PC-3 (cell line): ENCODE results near the gene COL25A1. TPM values are rescaled to one million over a fixed set of nuclear protein-coding genes. Genes with fewer than 3 reads are reported as not detected.

Experiments used
- ATAC-seq: fragments of 200-7000 bp; cut with Tn5 transposase; 2 replicates; pipeline ENCODE4 v1.9.1; 2020; ENCODE audit warnings: mild to moderate bottlenecking, moderate library complexity
- BruUV-seq: library from RNA; stranded (reverse); fragments of 400-500 nt; replicated peaks from 2 replicates; lab custom pipeline; 2021; lab: Mats Ljungman, UMichigan
- CTCF ChIA-PET: fragments of 300-600 bp; sonication (Branson Sonifier 250); formaldehyde crosslinking; loops from one replicate; lab custom pipeline; 2022; ENCODE audit warnings: antibody characterized with exemption; lab: Charles Lee
- POLR2A ChIA-PET: fragments of 300-600 bp; sonication (Branson Sonifier 250); formaldehyde crosslinking; loops from one replicate; lab custom pipeline; 2022; ENCODE audit warnings: antibody characterized with exemption; ENCODE audit not compliant: unreplicated experiment; lab: Charles Lee
- DNase-seq: peaks from one replicate; pipeline ENCODE4 v3.0.0-alpha.2; 2015
- H2AFZ ChIP-seq: fragments of 300-600 bp; sonication (generic); 2 replicates; pipeline ENCODE4 v1.6.0; 2016; ENCODE audit warnings: antibody characterized with exemption, low read length
- H3F3A ChIP-seq: fragments of 300-600 bp; sonication (generic); one replicate; pipeline ENCODE4 v1.6.0; 2017; ENCODE audit warnings: antibody characterized with exemption, low read length, control low read depth, mild to moderate bottlenecking; ENCODE audit not compliant: unreplicated experiment
- H3K27ac ChIP-seq: fragments of 300-600 bp; sonication (generic); 2 replicates; pipeline ENCODE4 v1.5.1; 2016; ENCODE audit warnings: mild to moderate bottlenecking, low read length
- H3K27me3 ChIP-seq: fragments of 300-600 bp; sonication (generic); 2 replicates; pipeline ENCODE4 v1.6.1; 2016; ENCODE audit warnings: low read length, mixed read lengths
- H3K36me3 ChIP-seq: fragments of 300-600 bp; sonication (generic); 2 replicates; pipeline ENCODE4 v1.6.1; 2016; ENCODE audit warnings: low read depth, mixed run types, low read length, mixed read lengths
- H3K4me1 ChIP-seq: fragments of 300-600 bp; sonication (generic); 2 replicates; pipeline ENCODE4 v1.5.1; 2016; ENCODE audit warnings: low read length; ENCODE audit not compliant: insufficient read depth
- H3K4me2 ChIP-seq: fragments of 300-600 bp; sonication (generic); 2 replicates; pipeline ENCODE4 v1.6.0; 2016; ENCODE audit warnings: low read length
- H3K4me3 ChIP-seq: fragments of 300-600 bp; sonication (generic); 2 replicates; pipeline ENCODE4 v1.5.1; 2016; ENCODE audit warnings: mild to moderate bottlenecking, low read length, mixed read lengths
- H3K79me2 ChIP-seq: fragments of 300-600 bp; sonication (generic); 2 replicates; pipeline ENCODE4 v1.6.1; 2017; ENCODE audit warnings: low read length, mixed read lengths
- H3K9ac ChIP-seq: fragments of 300-600 bp; sonication (generic); 2 replicates; pipeline ENCODE4 v1.6.0; 2016; ENCODE audit warnings: mild to moderate bottlenecking, low read length
- H3K9me2 ChIP-seq: fragments of 300-600 bp; sonication (generic); replicated peaks from 2 replicates; pipeline ENCODE4 v1.6.1; 2016; ENCODE audit warnings: mixed run types, low read length, mixed read lengths
- H3K9me3 ChIP-seq: fragments of 300-600 bp; sonication (generic); 2 replicates; pipeline ENCODE4 v1.6.1; 2016; ENCODE audit warnings: low read length, mixed read lengths
- H4K20me1 ChIP-seq: fragments of 300-600 bp; sonication (generic); 2 replicates; pipeline ENCODE4 v1.6.1; 2016; ENCODE audit warnings: low read length, mixed read lengths
- EZH2 ChIP-seq: fragments of 300-600 bp; sonication (generic); IDR thresholded peaks from one replicate; pipeline ENCODE4 v1.6.1; 2017; ENCODE audit warnings: antibody characterized with exemption, mild to moderate bottlenecking, low read length; ENCODE audit not compliant: unreplicated experiment
- EZH2phosphoT487 ChIP-seq: fragments of 300-600 bp; sonication (generic); IDR thresholded peaks from 2 replicates; pipeline ENCODE4 v1.6.1; 2018; ENCODE audit warnings: mild to moderate bottlenecking, antibody characterized with exemption, low read length, borderline replicate concordance
- intact Hi-C: fragments of 100-400 bp; cut with micrococcal nuclease; formaldehyde crosslinking; loops from 2 replicates; pipeline ENCODE4 v1.9.0; 2023
- total RNA-seq: library from RNA; depleted of rRNA; stranded (reverse); fragments of >200 nt; gene quantifications from 2 replicates; pipeline ENCODE4 v1.2.3, GENCODE V29; 2014
- TF ChIP-seq, protein P1 (sequence below): fragments of 300-600 bp; sonication (generic); conservative IDR thresholded peaks from 2 replicates; pipeline ENCODE4 v1.5.1; 2017; ENCODE audit warnings: antibody characterized with exemption, low read depth, mild to moderate bottlenecking, low read length

Gene COL25A1
- total RNA-seq, 1 experiment from 2014 or later: not detected

DNA sequence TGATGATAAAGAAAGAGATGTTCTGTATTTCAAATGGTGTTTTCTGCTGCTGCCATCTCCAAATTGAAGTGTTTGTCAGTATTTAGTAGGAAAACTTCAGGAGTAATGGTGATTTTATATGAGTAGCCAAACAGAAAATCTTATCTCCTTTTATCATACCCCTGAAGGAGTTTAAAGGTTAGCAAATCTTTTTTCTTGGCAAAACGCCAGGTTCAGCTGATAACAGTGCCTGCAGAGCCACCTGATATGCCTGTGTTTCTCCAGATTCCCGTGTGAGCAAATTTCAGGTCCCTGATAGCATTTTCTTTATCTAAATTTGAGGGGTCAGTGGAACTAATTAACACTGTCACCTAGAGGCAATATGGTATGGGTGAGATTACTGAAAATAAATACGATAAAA lies 473.8 kb downstream of the COL25A1 start:
- H3K9ac ChIP-seq: no peak overlapping the region
- no peak overlapping the region for H3K4me2 ChIP-seq
- no peaks in the 10 kb centered on the region for H3F3A ChIP-seq
- ChIA-PET POLR2A (no interaction called here), CTCF (no interaction called here)
- TF ChIP-seq EZH2phosphoT487: no peak
- no peak for TF ChIP-seq EZH2
- TF ChIP-seq, protein P1, sequence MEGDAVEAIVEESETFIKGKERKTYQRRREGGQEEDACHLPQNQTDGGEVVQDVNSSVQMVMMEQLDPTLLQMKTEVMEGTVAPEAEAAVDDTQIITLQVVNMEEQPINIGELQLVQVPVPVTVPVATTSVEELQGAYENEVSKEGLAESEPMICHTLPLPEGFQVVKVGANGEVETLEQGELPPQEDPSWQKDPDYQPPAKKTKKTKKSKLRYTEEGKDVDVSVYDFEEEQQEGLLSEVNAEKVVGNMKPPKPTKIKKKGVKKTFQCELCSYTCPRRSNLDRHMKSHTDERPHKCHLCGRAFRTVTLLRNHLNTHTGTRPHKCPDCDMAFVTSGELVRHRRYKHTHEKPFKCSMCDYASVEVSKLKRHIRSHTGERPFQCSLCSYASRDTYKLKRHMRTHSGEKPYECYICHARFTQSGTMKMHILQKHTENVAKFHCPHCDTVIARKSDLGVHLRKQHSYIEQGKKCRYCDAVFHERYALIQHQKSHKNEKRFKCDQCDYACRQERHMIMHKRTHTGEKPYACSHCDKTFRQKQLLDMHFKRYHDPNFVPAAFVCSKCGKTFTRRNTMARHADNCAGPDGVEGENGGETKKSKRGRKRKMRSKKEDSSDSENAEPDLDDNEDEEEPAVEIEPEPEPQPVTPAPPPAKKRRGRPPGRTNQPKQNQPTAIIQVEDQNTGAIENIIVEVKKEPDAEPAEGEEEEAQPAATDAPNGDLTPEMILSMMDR: no peak
- no peaks in the 10 kb centered on the region for H3K79me2 ChIP-seq
- intact Hi-C loops: no loop called here
- peaks cover 20% of the 10 kb centered on the region; the same call in 1 of the 2 replicates for H3K27me3 ChIP-seq
- H3K4me1 ChIP-seq: no peaks in the 10 kb centered on the region
- H4K20me1 ChIP-seq: no peaks in the 10 kb centered on the region
- DNase-seq (no peak), ATAC-seq (no peak)
- no TSS peak for BruUV-seq
- H3K9me3 ChIP-seq: no peaks in the 10 kb centered on the region
- H3K36me3 ChIP-seq: no peaks in the 10 kb centered on the region
- H3K4me3 ChIP-seq: no peak overlapping the region
- H3K9me2 ChIP-seq: no peaks in the 10 kb centered on the region
- no peak overlapping the region for H3K27ac ChIP-seq
- H2AFZ ChIP-seq: no peak overlapping the region

DNA sequence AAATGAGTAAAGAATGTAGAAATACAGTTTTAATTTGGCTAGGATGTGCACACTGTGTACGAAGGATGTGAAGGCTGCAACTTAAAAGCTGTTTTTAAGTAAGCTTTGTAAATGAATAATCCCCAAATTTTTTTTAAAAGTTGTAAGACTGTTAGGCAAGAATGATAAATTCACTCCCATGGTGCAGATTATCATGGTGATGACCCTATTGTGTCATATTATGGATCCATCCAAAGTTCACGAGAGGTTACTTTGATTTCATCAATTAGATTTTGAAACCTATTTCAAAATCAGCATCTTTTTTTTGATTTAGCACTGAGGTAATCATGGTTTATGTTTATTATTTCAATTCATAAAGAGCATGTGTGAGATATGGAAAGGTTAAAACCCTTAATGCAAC lies 476.7 kb downstream of the COL25A1 start:
- no peaks in the 10 kb centered on the region for H3K36me3 ChIP-seq
- H3K9me3 ChIP-seq: no peaks in the 10 kb centered on the region
- intact Hi-C loops: no loop called here
- DNase-seq (no peak), ATAC-seq (no peak)
- no peaks in the 10 kb centered on the region for H3K79me2 ChIP-seq
- no TSS peak for BruUV-seq
- no peak overlapping the region for H3K27ac ChIP-seq
- CTCF ChIA-PET: no interaction called here
- H3K9ac ChIP-seq: no peak overlapping the region
- H4K20me1 ChIP-seq: no peaks in the 10 kb centered on the region
- no peaks in the 10 kb centered on the region for H3F3A ChIP-seq
- no peak overlapping the region for H3K4me2 ChIP-seq
- H3K4me3 ChIP-seq: no peak overlapping the region
- no peaks in the 10 kb centered on the region for H3K9me2 ChIP-seq
- TF ChIP-seq EZH2phosphoT487 (no peak), EZH2 (no peak)
- TF ChIP-seq, protein P1: no peak
- no peak overlapping the region for H2AFZ ChIP-seq
- peaks cover 22% of the 10 kb centered on the region for H3K27me3 ChIP-seq
- H3K4me1 ChIP-seq: no peaks in the 10 kb centered on the region
- POLR2A ChIA-PET: no interaction called here

DNA sequence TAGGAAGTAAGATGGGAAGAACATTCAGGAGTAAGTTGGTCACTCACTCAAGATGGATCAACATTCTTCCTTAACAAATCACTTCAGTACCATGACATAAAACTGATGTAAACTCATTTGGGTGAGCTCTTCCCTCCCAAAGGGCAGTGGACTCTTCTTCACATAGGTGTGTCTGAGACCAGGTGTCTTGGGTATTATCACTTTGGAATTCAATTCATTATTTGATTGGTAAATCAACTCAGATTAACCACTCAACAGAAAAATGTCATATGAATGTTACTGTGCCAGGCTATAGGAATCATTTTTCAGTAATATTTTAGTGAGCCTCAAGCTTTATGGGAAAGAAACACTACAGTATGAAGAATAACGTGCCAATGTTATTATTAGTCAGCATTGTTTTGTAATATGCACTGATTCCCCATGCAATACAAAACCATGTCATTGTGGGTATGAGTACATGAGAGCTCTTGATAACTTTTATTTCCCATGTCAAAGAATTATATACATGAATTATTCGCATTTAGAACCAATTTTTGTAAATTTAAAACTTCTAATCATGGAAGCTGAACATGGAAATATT lies 481.0 kb downstream of the COL25A1 start:
- CTCF ChIA-PET: no interaction called here
- Histone ChIP-seq H3K4me2 (no peak overlapping the region), H3K27me3 (peaks cover 28% of the 10 kb centered on the region), H4K20me1 (no peaks in the 10 kb centered on the region), H3F3A (no peaks in the 10 kb centered on the region), H3K4me3 (no peak overlapping the region), H3K27ac (no peak overlapping the region), H3K9me3 (no peaks in the 10 kb centered on the region), H3K9ac (no peak overlapping the region), H3K9me2 (no peaks in the 10 kb centered on the region), H3K4me1 (no peaks in the 10 kb centered on the region), H3K36me3 (no peaks in the 10 kb centered on the region), H2AFZ (no peak overlapping the region), H3K79me2 (no peaks in the 10 kb centered on the region)
- TF ChIP-seq EZH2: no peak
- TF ChIP-seq EZH2phosphoT487: no peak
- TF ChIP-seq, protein P1: no peak
- DNase-seq (no peak), ATAC-seq (no peak)
- BruUV-seq: no TSS peak
- intact Hi-C loops: no loop called here
- POLR2A ChIA-PET: interaction anchor here (0.6 kb wide), 1 partner anchor 13 kb away, joined by 3 read pairs; no protein-coding TSS in a partner anchor
